OCI-LY7 (cell line): ENCODE data around the gene BACH2. TPM values are rescaled to one million over a fixed set of nuclear protein-coding genes. Genes with fewer than 3 reads are reported as not detected.

Experiments
- BruUV-seq: library from RNA; stranded (reverse); fragments of 400-500 nt; replicated peaks from 2 replicates; lab custom pipeline; 2021; lab: Mats Ljungman, UMichigan
- CTCF ChIA-PET: fragments of 300-600 bp; sonication (Branson Sonifier 250); formaldehyde crosslinking; loops from one replicate; lab custom pipeline; 2022; ENCODE audit warnings: antibody characterized with exemption; ENCODE audit not compliant: unreplicated experiment; lab: Charles Lee
- POLR2A ChIA-PET: fragments of 300-600 bp; sonication (Branson Sonifier 250); formaldehyde crosslinking; loops from one replicate; lab custom pipeline; 2022; ENCODE audit warnings: antibody characterized with exemption; lab: Charles Lee
- DNase-seq: peaks from one replicate; pipeline ENCODE4 v3.0.0-alpha.2; 2015; ENCODE audit warnings: low spot score
- H2AFZ ChIP-seq: fragments of 200-600 bp; sonication (generic), shearing (Covaris generic); 2 replicates; pipeline ENCODE4 v1.6.1; 2014; ENCODE audit warnings: mild to moderate bottlenecking, antibody characterized with exemption, low read length, moderate library complexity
- H3K27ac ChIP-seq: fragments of 200-600 bp; sonication (generic); 2 replicates; pipeline ENCODE4 v1.5.1; 2014; ENCODE audit warnings: mixed run types, low read depth, mild to moderate bottlenecking, moderate library complexity, low read length, inconsistent platforms; ENCODE audit not compliant: poor library complexity, severe bottlenecking
- H3K36me3 ChIP-seq: fragments of 200-600 bp; sonication (generic); 2 replicates; pipeline ENCODE4 v1.6.1; 2014; ENCODE audit warnings: mild to moderate bottlenecking, antibody characterized with exemption, low read length, moderate library complexity, mixed read lengths; ENCODE audit not compliant: insufficient read depth
- H3K4me1 ChIP-seq: fragments of 200-600 bp; sonication (generic); 2 replicates; pipeline ENCODE4 v1.5.1; 2014; ENCODE audit warnings: mild to moderate bottlenecking, low read length; ENCODE audit not compliant: insufficient read depth, poor library complexity, severe bottlenecking
- H3K4me2 ChIP-seq: fragments of 200-600 bp; sonication (generic); 2 replicates; pipeline ENCODE4 v1.6.1; 2014; ENCODE audit warnings: mild to moderate bottlenecking, low read length
- H3K4me3 ChIP-seq: fragments of 200-600 bp; sonication (generic); 2 replicates; pipeline ENCODE4 v1.5.1; 2014; ENCODE audit warnings: mild to moderate bottlenecking, low read depth, low read length; ENCODE audit not compliant: poor library complexity, severe bottlenecking
- H3K79me2 ChIP-seq: fragments of 200-600 bp; sonication (generic); 2 replicates; pipeline ENCODE4 v1.6.1; 2016; ENCODE audit warnings: low read depth, mild to moderate bottlenecking, low read length, moderate library complexity, mixed read lengths; ENCODE audit not compliant: insufficient read depth
- H3K9me2 ChIP-seq: fragments of 200-600 bp; sonication (generic); 2 replicates; pipeline ENCODE4 v1.6.1; 2016; ENCODE audit warnings: mild to moderate bottlenecking, low read length, mixed read lengths; ENCODE audit not compliant: insufficient read depth
- H3K9me3 ChIP-seq: fragments of 200-600 bp; sonication (generic); 2 replicates; pipeline ENCODE4 v1.6.1; 2014; ENCODE audit warnings: mild to moderate bottlenecking, mixed run types, low read length, mixed read lengths
- H4K20me1 ChIP-seq: fragments of 200-600 bp; sonication (generic); 2 replicates; pipeline ENCODE4 v1.6.1; 2014; ENCODE audit warnings: mild to moderate bottlenecking, antibody characterized with exemption, low read length, moderate library complexity, mixed read lengths; ENCODE audit not compliant: insufficient read depth
- EZH2phosphoT487 ChIP-seq: fragments of 200-600 bp; sonication (generic); IDR thresholded peaks from 2 replicates; pipeline ENCODE4 v1.6.1; 2018; ENCODE audit warnings: low read depth, borderline replicate concordance, mild to moderate bottlenecking, mixed run types, antibody characterized with exemption, low read length, moderate library complexity, mixed read lengths
- intact Hi-C: fragments of 100-400 bp; cut with micrococcal nuclease; formaldehyde crosslinking; loops from one replicate; pipeline ENCODE4 v1.10.0; 2022; ENCODE audit not compliant: unreplicated experiment
- total RNA-seq, 2 experiments: library from RNA; depleted of rRNA in 1 of 2; stranded (reverse); fragments of >200 nt in 1 of 2; shearing (Covaris generic) in 1 of 2; gene quantifications; 2 replicates each; pipeline ENCODE4 v1.2.3, GENCODE V29; 2014 to 2022
- TF ChIP-seq, protein P1 (sequence below): fragments of 200-600 bp; sonication (generic); conservative IDR thresholded peaks from 2 replicates; pipeline ENCODE4 v1.5.1; 2014; ENCODE audit warnings: mild to moderate bottlenecking, antibody characterized with exemption, low read length, moderate library complexity, mixed read lengths

BACH2 gene
- total RNA-seq, 2 experiments from 2014 or later = 92.0 to 163 TPM

DNA sequence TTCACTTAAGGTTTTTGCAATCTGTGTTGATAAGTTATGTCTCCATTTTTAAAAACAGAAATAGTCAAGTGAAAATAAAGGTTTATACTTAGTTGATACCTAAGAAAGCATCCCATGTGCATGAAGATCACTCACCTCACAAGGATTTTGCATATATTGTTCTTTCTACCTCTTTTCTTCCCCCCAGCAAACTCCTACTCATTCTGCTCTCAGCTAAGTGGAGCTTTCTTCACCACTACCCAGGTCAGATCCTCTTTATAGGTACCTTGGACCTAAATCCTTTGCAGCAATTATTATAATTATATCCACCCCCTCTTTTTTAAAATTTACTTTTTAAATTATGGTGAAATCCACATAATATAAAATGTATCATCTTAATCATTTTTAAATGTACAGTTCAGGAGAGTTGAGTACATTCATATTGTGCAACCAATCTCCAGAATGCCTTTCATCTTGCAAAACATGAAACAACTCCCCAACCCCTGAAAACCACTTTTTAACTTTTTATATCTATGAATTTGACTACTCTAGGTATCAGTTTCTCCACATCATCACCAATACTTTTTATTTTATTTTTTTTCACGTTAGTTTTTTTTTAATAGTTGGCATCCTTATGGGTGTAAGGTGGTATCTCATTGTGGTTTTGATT, 9.3 kb upstream of the BACH2 start:
- H4K20me1 ChIP-seq = no peaks in the 10 kb centered on the region
- TF ChIP-seq, protein P1, sequence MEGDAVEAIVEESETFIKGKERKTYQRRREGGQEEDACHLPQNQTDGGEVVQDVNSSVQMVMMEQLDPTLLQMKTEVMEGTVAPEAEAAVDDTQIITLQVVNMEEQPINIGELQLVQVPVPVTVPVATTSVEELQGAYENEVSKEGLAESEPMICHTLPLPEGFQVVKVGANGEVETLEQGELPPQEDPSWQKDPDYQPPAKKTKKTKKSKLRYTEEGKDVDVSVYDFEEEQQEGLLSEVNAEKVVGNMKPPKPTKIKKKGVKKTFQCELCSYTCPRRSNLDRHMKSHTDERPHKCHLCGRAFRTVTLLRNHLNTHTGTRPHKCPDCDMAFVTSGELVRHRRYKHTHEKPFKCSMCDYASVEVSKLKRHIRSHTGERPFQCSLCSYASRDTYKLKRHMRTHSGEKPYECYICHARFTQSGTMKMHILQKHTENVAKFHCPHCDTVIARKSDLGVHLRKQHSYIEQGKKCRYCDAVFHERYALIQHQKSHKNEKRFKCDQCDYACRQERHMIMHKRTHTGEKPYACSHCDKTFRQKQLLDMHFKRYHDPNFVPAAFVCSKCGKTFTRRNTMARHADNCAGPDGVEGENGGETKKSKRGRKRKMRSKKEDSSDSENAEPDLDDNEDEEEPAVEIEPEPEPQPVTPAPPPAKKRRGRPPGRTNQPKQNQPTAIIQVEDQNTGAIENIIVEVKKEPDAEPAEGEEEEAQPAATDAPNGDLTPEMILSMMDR = no peak
- no peak for TF ChIP-seq EZH2phosphoT487
- H3K4me2 ChIP-seq = peak overlapping the region; percentile 76
- no peaks in the 10 kb centered on the region for H3K79me2 ChIP-seq
- no peak for DNase-seq
- H3K27ac ChIP-seq = peak overlapping the region; percentile 87
- H3K36me3 ChIP-seq = no peaks in the 10 kb centered on the region; the same call in 1 of the 2 replicates
- peak overlapping the region; percentile 68 for H2AFZ ChIP-seq
- ChIA-PET POLR2A (interaction anchor here (0.8 to 5.6 kb wide), 11 partner anchors 12 to 82 kb away, joined by 3 to 74 read pairs (median 6); no protein-coding TSS in a partner anchor), CTCF (interaction anchor here (1.0 kb wide), 1 partner anchor 40 kb away, joined by 3 read pairs; no protein-coding TSS in a partner anchor)
- H3K9me2 ChIP-seq = no peaks in the 10 kb centered on the region
- H3K9me3 ChIP-seq = no peaks in the 10 kb centered on the region
- intact Hi-C loops = loop anchor here (2.0 kb wide), 1 partner anchor 71 kb away; no protein-coding TSS in a partner anchor
- BruUV-seq = no TSS peak
- H3K4me1 ChIP-seq = peaks cover 84% of the 10 kb centered on the region
- H3K4me3 ChIP-seq = peak overlapping the region; percentile 46

DNA sequence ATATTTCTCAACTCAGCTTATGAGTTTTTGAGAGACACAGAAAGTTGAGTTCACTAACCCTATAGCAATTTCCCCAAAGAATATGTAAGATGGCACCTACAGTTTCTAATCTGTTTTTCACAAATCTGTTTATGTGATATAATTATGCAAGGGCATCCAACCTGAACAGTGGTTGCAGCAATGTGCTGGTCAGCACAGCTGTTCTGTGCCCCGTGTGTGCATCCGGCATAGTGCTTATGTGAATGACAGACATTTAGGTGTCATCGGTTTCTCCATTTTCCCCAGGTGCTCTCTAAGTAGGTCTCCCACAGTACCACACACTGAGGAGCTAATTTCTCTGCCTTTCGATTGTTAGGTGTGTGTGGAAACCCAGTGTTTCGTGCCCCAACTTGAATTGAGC, 7.7 kb upstream of the BACH2 start:
- H3K4me1 ChIP-seq = peaks cover 84% of the 10 kb centered on the region
- peak; percentile 96 for DNase-seq
- H3K36me3 ChIP-seq = no peaks in the 10 kb centered on the region
- no peaks in the 10 kb centered on the region for H3K9me3 ChIP-seq
- no peak for TF ChIP-seq EZH2phosphoT487
- TF ChIP-seq, protein P1 = no peak
- CTCF ChIA-PET = interaction anchor here (0.5 to 1.4 kb wide), 8 partner anchors 11 to 170 kb away, joined by 3 to 4 read pairs (median 4); no protein-coding TSS in a partner anchor
- H3K4me2 ChIP-seq = peak overlapping the region; percentile 76
- no peaks in the 10 kb centered on the region for H3K9me2 ChIP-seq
- POLR2A ChIA-PET = interaction anchor here (0.6 to 5.6 kb wide), 21 partner anchors 8 to 948 kb away, joined by 3 to 74 read pairs (median 8); no protein-coding TSS in a partner anchor
- intact Hi-C loops = loop anchor here (1.0 to 5.0 kb wide), 3 partner anchors 11 to 1687 kb away; no protein-coding TSS in a partner anchor
- peak overlapping the region; percentile 68 for H2AFZ ChIP-seq
- no peaks in the 10 kb centered on the region for H4K20me1 ChIP-seq
- H3K27ac ChIP-seq = peak overlapping the region; percentile 87
- no peaks in the 10 kb centered on the region for H3K79me2 ChIP-seq
- no TSS peak for BruUV-seq
- H3K4me3 ChIP-seq = peak overlapping the region; percentile 46
